Measurements from ENCODE around the gene TNFRSF14. TPM values are rescaled to one million over a fixed set of nuclear protein-coding genes. Genes with fewer than 3 reads are reported as not detected.
A peak's percentile ranks its signal among the peaks of the same experiment; 100 is the strongest.

TNFRSF14 gene
- total RNA-seq, 1 experiment from 2014 or later, result 1.5 TPM

DNA sequence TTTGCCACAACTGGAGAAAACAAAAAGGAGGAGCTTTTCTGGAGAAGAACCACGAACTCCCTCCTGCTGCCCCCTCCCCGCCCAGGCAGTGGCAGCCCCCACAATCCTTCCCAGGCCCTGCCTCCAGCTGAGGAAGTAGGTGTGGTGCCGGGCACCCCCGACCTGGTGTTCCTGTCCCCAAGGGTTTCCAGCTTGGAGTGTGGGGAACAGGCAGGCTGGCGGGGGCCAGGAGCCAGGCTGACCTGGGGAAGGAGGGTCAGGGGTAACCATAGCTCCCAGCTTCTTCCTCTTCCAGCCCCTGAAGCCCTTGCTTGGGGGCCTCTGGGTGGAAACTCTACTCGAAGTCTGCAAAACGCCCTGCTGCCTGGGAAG, 21.9 kb upstream of the TNFRSF14 start:
- BruUV-seq (replicated peaks), result no TSS peak
- DNase-seq, result no peak
- TF ChIP-seq, protein P1, sequence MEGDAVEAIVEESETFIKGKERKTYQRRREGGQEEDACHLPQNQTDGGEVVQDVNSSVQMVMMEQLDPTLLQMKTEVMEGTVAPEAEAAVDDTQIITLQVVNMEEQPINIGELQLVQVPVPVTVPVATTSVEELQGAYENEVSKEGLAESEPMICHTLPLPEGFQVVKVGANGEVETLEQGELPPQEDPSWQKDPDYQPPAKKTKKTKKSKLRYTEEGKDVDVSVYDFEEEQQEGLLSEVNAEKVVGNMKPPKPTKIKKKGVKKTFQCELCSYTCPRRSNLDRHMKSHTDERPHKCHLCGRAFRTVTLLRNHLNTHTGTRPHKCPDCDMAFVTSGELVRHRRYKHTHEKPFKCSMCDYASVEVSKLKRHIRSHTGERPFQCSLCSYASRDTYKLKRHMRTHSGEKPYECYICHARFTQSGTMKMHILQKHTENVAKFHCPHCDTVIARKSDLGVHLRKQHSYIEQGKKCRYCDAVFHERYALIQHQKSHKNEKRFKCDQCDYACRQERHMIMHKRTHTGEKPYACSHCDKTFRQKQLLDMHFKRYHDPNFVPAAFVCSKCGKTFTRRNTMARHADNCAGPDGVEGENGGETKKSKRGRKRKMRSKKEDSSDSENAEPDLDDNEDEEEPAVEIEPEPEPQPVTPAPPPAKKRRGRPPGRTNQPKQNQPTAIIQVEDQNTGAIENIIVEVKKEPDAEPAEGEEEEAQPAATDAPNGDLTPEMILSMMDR (IDR thresholded peaks at IDR 0.05; ENCODE audit: insufficient read depth in 1 of 2, low read depth in 1 of 2, low read length in 1 of 2, severe bottlenecking in 1 of 2, unreplicated experiment in 1 of 2), result no peak
- Mint-ChIP-seq H3K36me3 (ENCODE audit: insufficient read depth, unreplicated experiment) (no peaks in the 10 kb centered on the region), H3K4me1 (ENCODE audit: low read depth, unreplicated experiment) (no peaks in the 10 kb centered on the region), H3K9me3 (ENCODE audit: unreplicated experiment) (no peaks in the 10 kb centered on the region), H3K27me3 (ENCODE audit: insufficient read depth, unreplicated experiment) (no peaks in the 10 kb centered on the region), H3K4me3 (ENCODE audit: unreplicated experiment) (no peak overlapping the region), H3K27ac (ENCODE audit: unreplicated experiment) (no peak overlapping the region)
- intact Hi-C loops (cut with micrococcal nuclease; ENCODE audit: unreplicated experiment), result no loop called here
- ChIA-PET CTCF (no interaction called here), POLR2A (no interaction called here)
- Histone ChIP-seq H3K27me3 (replicated peaks; ENCODE audit: control insufficient read depth, insufficient read depth, low read length) (peaks cover 3% of the 10 kb centered on the region), H3K4me1 (no peaks in the 10 kb centered on the region), H3K4me3 (ENCODE audit: low read depth, low read length) (no peak overlapping the region), H3K9me3 (no peaks in the 10 kb centered on the region), H3K36me3 (ENCODE audit: control insufficient read depth, insufficient read depth, low read length) (no peaks in the 10 kb centered on the region)

DNA sequence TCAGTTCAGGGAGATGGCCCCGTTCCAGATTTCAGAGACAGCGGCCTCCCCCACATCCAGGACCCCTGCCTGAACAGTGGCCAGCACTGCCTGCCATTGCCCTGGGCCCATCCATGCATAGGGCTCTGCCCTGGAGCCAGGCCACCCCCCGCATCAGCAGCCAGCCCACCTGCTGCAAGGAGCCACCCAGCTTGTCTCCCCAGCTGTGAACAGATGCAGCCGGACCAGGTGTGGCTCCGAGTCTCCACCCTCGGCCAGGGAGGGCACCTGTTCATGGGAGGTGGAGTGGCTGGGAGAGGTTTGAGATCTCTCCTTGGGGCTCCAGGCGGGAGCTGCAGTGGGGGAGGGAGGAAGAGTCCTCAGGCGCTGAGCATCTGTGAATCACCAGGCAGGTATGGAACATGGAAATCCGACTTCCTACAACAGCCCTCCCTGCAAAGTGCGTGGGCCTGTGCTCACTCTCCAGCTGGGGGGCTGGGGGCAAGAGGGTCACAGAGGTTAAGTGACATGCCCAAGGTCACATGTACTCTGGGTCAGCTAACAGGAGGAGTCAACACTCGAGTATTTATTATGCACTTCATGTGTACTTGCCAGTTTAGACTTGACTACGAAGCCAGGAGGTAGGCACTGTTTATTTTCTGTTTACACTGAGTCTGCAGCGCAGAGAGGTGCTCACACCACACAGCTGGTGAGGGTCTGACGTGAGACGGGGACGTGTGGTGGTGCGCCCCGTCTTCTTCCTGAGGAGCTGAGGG, 21.3 kb upstream of the TNFRSF14 start:
- H3K4me1 Mint-ChIP-seq (ENCODE audit: low read depth, unreplicated experiment), result no peaks in the 10 kb centered on the region
- H3K27ac Mint-ChIP-seq (ENCODE audit: unreplicated experiment), result no peak overlapping the region
- H3K9me3 Mint-ChIP-seq (ENCODE audit: unreplicated experiment), result no peaks in the 10 kb centered on the region
- POLR2A ChIA-PET, result interaction anchor here (0.7 kb wide), 1 partner anchor 9 kb away, joined by 4 read pairs; the partner anchor contains the start of gene PANK4
- BruUV-seq (replicated peaks), result no TSS peak
- H3K27me3 Mint-ChIP-seq (ENCODE audit: insufficient read depth, unreplicated experiment), result no peaks in the 10 kb centered on the region
- CTCF ChIA-PET, result interaction anchor here (0.6 kb wide), 1 partner anchor 51 kb away, joined by 5 read pairs; no protein-coding TSS in a partner anchor
- H3K9me3 ChIP-seq, result no peaks in the 10 kb centered on the region
- no peak overlapping the region for H3K4me3 Mint-ChIP-seq (ENCODE audit: unreplicated experiment)
- no peaks in the 10 kb centered on the region for H3K36me3 ChIP-seq (ENCODE audit: control insufficient read depth, insufficient read depth, low read length)
- no peaks in the 10 kb centered on the region for H3K36me3 Mint-ChIP-seq (ENCODE audit: insufficient read depth, unreplicated experiment)
- peak in 1 of 2 experiments; percentile 54 for DNase-seq
- H3K4me3 ChIP-seq (ENCODE audit: low read depth, low read length), result no peak overlapping the region
- TF ChIP-seq, protein P1 (IDR thresholded peaks at IDR 0.05; ENCODE audit: insufficient read depth in 1 of 2, low read depth in 1 of 2, low read length in 1 of 2, severe bottlenecking in 1 of 2, unreplicated experiment in 1 of 2), result no peak
- intact Hi-C loops (cut with micrococcal nuclease; ENCODE audit: unreplicated experiment), result no loop called here
- no peaks in the 10 kb centered on the region for H3K4me1 ChIP-seq
- peaks cover 3% of the 10 kb centered on the region for H3K27me3 ChIP-seq (replicated peaks; ENCODE audit: control insufficient read depth, insufficient read depth, low read length)

DNA sequence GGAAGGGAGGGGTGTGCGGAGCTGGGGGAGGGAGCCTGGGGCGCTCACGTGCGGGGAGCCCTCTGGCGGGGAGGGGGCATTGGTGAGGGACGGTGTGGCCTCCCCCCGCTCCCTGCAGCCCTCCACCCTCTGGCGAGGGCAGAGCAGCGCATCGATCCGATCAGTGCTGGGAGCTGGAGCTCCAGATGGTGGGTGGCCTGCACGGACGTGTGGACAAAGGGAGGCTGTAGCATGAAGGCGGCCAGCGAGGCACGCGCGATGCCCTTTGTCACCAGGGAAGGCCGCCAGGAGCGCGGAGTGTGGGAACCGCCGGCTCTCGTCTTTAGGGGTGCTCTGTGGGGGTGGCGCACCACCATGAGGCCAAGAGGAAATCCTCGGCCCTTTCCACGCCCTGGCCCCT, 20.7 kb upstream of the TNFRSF14 start:
- Mint-ChIP-seq H3K27me3 (ENCODE audit: insufficient read depth, unreplicated experiment) (no peaks in the 10 kb centered on the region), H3K36me3 (ENCODE audit: insufficient read depth, unreplicated experiment) (no peaks in the 10 kb centered on the region), H3K27ac (ENCODE audit: unreplicated experiment) (no peak overlapping the region), H3K4me3 (ENCODE audit: unreplicated experiment) (no peak overlapping the region), H3K4me1 (ENCODE audit: low read depth, unreplicated experiment) (no peaks in the 10 kb centered on the region), H3K9me3 (ENCODE audit: unreplicated experiment) (no peaks in the 10 kb centered on the region)
- peaks cover 3% of the 10 kb centered on the region for H3K27me3 ChIP-seq (replicated peaks; ENCODE audit: control insufficient read depth, insufficient read depth, low read length)
- intact Hi-C loops (cut with micrococcal nuclease; ENCODE audit: unreplicated experiment), result no loop called here
- no peaks in the 10 kb centered on the region for H3K9me3 ChIP-seq
- ChIA-PET POLR2A (interaction anchor here (0.7 kb wide), 1 partner anchor 9 kb away, joined by 4 read pairs; the partner anchor contains the start of gene PANK4), CTCF (interaction anchor here (0.6 kb wide), 1 partner anchor 51 kb away, joined by 5 read pairs; no protein-coding TSS in a partner anchor)
- BruUV-seq (replicated peaks), result no TSS peak
- DNase-seq, result no peak
- H3K4me3 ChIP-seq (ENCODE audit: low read depth, low read length), result no peak overlapping the region
- H3K36me3 ChIP-seq (ENCODE audit: control insufficient read depth, insufficient read depth, low read length), result no peaks in the 10 kb centered on the region
- TF ChIP-seq, protein P1 (IDR thresholded peaks at IDR 0.05; ENCODE audit: insufficient read depth in 1 of 2, low read depth in 1 of 2, low read length in 1 of 2, severe bottlenecking in 1 of 2, unreplicated experiment in 1 of 2), result no peak
- H3K4me1 ChIP-seq, result no peaks in the 10 kb centered on the region

Data from Caco-2 (cell line).